Measurements from ENCODE around the gene PRKAG2.

Gene PRKAG2

GRCh38 chr7:151742713-151743480 is 134.0 kb downstream of the PRKAG2 start:
- TF ChIP-seq, protein P1, sequence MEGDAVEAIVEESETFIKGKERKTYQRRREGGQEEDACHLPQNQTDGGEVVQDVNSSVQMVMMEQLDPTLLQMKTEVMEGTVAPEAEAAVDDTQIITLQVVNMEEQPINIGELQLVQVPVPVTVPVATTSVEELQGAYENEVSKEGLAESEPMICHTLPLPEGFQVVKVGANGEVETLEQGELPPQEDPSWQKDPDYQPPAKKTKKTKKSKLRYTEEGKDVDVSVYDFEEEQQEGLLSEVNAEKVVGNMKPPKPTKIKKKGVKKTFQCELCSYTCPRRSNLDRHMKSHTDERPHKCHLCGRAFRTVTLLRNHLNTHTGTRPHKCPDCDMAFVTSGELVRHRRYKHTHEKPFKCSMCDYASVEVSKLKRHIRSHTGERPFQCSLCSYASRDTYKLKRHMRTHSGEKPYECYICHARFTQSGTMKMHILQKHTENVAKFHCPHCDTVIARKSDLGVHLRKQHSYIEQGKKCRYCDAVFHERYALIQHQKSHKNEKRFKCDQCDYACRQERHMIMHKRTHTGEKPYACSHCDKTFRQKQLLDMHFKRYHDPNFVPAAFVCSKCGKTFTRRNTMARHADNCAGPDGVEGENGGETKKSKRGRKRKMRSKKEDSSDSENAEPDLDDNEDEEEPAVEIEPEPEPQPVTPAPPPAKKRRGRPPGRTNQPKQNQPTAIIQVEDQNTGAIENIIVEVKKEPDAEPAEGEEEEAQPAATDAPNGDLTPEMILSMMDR (IDR thresholded peaks at IDR 0.05) = no peak
- Histone ChIP-seq H3K4me3 (ENCODE audit: low read depth in 1 of 2, low read length in 1 of 2) (no peak overlapping the region), H3K27ac (no peak overlapping the region)

DNA sequence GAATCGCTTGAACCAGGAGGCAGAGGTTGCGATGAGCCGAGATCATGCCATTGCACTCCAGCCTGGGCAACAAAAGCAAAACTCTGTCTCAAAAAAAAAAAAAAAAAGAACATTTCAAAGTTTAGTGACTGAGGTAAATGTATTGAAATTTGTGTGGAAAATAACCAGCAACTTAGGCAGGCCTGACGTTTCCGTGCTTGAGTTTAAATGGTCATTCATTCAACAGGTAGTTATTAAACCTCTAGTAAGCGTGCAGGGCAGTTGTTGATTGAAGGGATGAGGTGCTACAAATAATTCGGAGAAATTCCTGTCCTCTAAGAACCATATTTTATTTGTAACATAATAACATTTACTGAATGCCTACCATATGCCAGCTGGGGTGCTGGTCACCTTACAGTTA is 135.3 kb downstream of the PRKAG2 start:
- Histone ChIP-seq H3K27me3 (peaks cover 26% of the 10 kb centered on the region), H3K9me3 (no peaks in the 10 kb centered on the region), H3K36me3 (no peaks in the 10 kb centered on the region), H3K27ac (no peak overlapping the region), H3K4me1 (ENCODE audit: control insufficient read depth in 1 of 2, insufficient read depth in 1 of 2, low read depth in 1 of 2, low read length in 1 of 2) (peaks cover 7 to 17% of the 10 kb centered on the region in 2 experiments), H3K4me3 (ENCODE audit: low read depth in 1 of 2, low read length in 1 of 2) (no peak overlapping the region)
- TF ChIP-seq, protein P1 (IDR thresholded peaks at IDR 0.05) = no peak

More at GRCh38 chr7:151742713-151743480, 134.0 kb downstream of the PRKAG2 start:
- peaks cover 7 to 17% of the 10 kb centered on the region in 2 experiments for H3K4me1 ChIP-seq (ENCODE audit: control insufficient read depth in 1 of 2, insufficient read depth in 1 of 2, low read depth in 1 of 2, low read length in 1 of 2)
- H3K9me3 ChIP-seq = no peaks in the 10 kb centered on the region
- H3K27me3 ChIP-seq = peaks cover 26% of the 10 kb centered on the region
- H3K36me3 ChIP-seq = no peaks in the 10 kb centered on the region

DNA sequence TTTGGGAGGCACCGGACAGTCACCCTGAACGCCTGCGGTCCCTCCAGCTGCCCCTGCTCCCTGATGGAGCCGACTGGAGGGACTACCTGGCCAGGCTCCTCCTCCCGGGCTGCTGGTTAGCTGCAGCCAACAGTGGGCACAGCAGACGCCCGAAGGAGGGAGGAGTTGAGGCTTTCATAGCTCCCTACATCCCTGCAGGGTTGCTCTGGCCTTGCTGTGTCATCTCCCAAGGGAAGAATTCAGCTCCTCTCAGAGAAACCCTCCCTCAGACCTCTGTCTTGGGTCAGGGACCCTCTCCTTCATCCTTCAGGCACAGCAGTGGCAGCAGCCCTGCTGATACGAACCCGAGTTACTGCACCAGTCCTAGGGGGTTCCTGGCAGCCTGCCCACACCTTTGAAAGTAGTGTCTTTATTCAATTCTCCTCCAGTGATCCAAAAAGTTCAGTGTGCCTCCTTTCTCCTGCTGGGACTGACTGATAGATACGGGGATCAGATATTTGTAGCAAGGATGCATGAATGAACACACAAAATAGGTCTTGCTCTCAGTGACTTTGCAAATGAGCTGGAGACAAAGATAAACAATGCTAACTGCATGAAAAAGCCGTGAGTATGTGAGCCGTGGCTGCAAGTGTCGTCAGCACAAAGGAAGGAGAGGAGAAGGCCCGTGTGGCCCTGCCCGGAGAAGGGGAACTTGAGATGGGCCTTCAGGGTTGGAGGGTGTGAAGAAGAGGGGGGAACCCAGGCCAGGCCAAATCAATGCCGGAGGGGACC is 136.6 kb downstream of the PRKAG2 start:
- Histone ChIP-seq H3K4me1 (ENCODE audit: control insufficient read depth in 1 of 2, insufficient read depth in 1 of 2, low read depth in 1 of 2, low read length in 1 of 2) (peaks cover 6 to 15% of the 10 kb centered on the region in 2 experiments), H3K27me3 (peaks cover 24% of the 10 kb centered on the region), H3K36me3 (no peaks in the 10 kb centered on the region), H3K9me3 (no peaks in the 10 kb centered on the region), H3K27ac (no peak overlapping the region), H3K4me3 (ENCODE audit: low read depth in 1 of 2, low read length in 1 of 2) (no peak overlapping the region)
- TF ChIP-seq, protein P1 (IDR thresholded peaks at IDR 0.05) = no peak

- H3K9me3 ChIP-seq = no peaks in the 10 kb centered on the region
- no peaks in the 10 kb centered on the region for H3K36me3 ChIP-seq
- H3K27me3 ChIP-seq = peaks cover 13% of the 10 kb centered on the region
- H3K27ac ChIP-seq = no peak overlapping the region
- no peak overlapping the region for H3K4me3 ChIP-seq (ENCODE audit: low read depth in 1 of 2, low read length in 1 of 2)
- peaks cover 0 to 7% of the 10 kb centered on the region in 2 experiments for H3K4me1 ChIP-seq (ENCODE audit: control insufficient read depth in 1 of 2, insufficient read depth in 1 of 2, low read depth in 1 of 2, low read length in 1 of 2)
- TF ChIP-seq, protein P1 (IDR thresholded peaks at IDR 0.05) = no peak
Measured at GRCh38 chr7:151738925-151739324, 138.0 kb downstream of the PRKAG2 start.

- Histone ChIP-seq H3K4me3 (ENCODE audit: low read depth in 1 of 2, low read length in 1 of 2) (no peak overlapping the region), H3K27me3 (no peaks in the 10 kb centered on the region)
- TF ChIP-seq, protein P1 (IDR thresholded peaks at IDR 0.05) = no peak
Measured at GRCh38 chr7:151736403-151736909, 140.5 kb downstream of the PRKAG2 start.

More at GRCh38 chr7:151736403-151736909, 140.5 kb downstream of the PRKAG2 start:
- no peaks in the 10 kb centered on the region for H3K36me3 ChIP-seq
- no peaks in the 10 kb centered on the region for H3K9me3 ChIP-seq
- H3K27ac ChIP-seq = no peak overlapping the region
- no peaks in the 10 kb centered on the region for H3K4me1 ChIP-seq (ENCODE audit: control insufficient read depth in 1 of 2, insufficient read depth in 1 of 2, low read depth in 1 of 2, low read length in 1 of 2)

All from neutrophil (primary cell).